ENCODE results near the gene PAQR7.

GRCh38 chr1:25874635-25875153 lies 814 bp downstream of the PAQR7 start:
- TF ChIP-seq EZH2 (IDR thresholded peaks at IDR 0.05; ENCODE audit: borderline replicate concordance, insufficient read depth, low read length, poor library complexity, severe bottlenecking) (no peak), POLR2AphosphoS5 (IDR thresholded peaks at IDR 0.05) (no peak), EP300 (conservative IDR thresholded peaks at IDR 0.05; ENCODE audit: poor library complexity, severe bottlenecking) (no peak), CTCF (IDR thresholded peaks at IDR 0.05; ENCODE audit: poor library complexity, severe bottlenecking) (no peak), RAD21 (conservative IDR thresholded peaks at IDR 0.05) (no peak), REST (IDR thresholded peaks at IDR 0.05; ENCODE audit: borderline replicate concordance) (no peak), MXI1 (conservative IDR thresholded peaks at IDR 0.05; ENCODE audit: poor library complexity, severe bottlenecking) (no peak), TAF1 (IDR thresholded peaks at IDR 0.05; ENCODE audit: low read depth) (no peak), SMC3 (conservative IDR thresholded peaks at IDR 0.05; ENCODE audit: poor library complexity) (no peak)
